OCI-LY1 (cell line): ENCODE results near the gene KIAA0319L.

Source experiments
- EZH2 ChIP-seq: fragments of 200-600 bp; sonication (generic), shearing (Covaris generic); IDR thresholded peaks from 2 replicates; pipeline ENCODE4 v1.8.0; 2017; ENCODE audit warnings: borderline replicate concordance, mixed run types, mild to moderate bottlenecking, antibody characterized with exemption, low read length, moderate library complexity, mixed read lengths
- TF ChIP-seq, protein P1 (sequence below): fragments of 200-600 bp; sonication (generic), shearing (Covaris generic); IDR thresholded peaks from 2 replicates; pipeline ENCODE4 v1.5.1; 2017; ENCODE audit warnings: mild to moderate bottlenecking, antibody characterized with exemption, low read length, moderate library complexity, mixed read lengths

- TF ChIP-seq, protein P1, sequence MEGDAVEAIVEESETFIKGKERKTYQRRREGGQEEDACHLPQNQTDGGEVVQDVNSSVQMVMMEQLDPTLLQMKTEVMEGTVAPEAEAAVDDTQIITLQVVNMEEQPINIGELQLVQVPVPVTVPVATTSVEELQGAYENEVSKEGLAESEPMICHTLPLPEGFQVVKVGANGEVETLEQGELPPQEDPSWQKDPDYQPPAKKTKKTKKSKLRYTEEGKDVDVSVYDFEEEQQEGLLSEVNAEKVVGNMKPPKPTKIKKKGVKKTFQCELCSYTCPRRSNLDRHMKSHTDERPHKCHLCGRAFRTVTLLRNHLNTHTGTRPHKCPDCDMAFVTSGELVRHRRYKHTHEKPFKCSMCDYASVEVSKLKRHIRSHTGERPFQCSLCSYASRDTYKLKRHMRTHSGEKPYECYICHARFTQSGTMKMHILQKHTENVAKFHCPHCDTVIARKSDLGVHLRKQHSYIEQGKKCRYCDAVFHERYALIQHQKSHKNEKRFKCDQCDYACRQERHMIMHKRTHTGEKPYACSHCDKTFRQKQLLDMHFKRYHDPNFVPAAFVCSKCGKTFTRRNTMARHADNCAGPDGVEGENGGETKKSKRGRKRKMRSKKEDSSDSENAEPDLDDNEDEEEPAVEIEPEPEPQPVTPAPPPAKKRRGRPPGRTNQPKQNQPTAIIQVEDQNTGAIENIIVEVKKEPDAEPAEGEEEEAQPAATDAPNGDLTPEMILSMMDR = no peak
- TF ChIP-seq EZH2 = no peak
Observed at GRCh38 chr1:35453031-35453430, 104.2 kb downstream of the KIAA0319L start.
